HL-60 (cell line): ENCODE measurements around the gene SYT7.

Experiments
- POLR2AphosphoS5 ChIP-seq: IDR thresholded peaks from 2 replicates; pipeline ENCODE4 v1.6.1; 2012; ENCODE audit warnings: low read depth
- TF ChIP-seq, protein P1 (sequence below): IDR thresholded peaks from one replicate; pipeline ENCODE4 v1.5.1; 2011; ENCODE audit warnings: low read length, control low read depth, inconsistent platforms; ENCODE audit not compliant: insufficient read depth

DNA sequence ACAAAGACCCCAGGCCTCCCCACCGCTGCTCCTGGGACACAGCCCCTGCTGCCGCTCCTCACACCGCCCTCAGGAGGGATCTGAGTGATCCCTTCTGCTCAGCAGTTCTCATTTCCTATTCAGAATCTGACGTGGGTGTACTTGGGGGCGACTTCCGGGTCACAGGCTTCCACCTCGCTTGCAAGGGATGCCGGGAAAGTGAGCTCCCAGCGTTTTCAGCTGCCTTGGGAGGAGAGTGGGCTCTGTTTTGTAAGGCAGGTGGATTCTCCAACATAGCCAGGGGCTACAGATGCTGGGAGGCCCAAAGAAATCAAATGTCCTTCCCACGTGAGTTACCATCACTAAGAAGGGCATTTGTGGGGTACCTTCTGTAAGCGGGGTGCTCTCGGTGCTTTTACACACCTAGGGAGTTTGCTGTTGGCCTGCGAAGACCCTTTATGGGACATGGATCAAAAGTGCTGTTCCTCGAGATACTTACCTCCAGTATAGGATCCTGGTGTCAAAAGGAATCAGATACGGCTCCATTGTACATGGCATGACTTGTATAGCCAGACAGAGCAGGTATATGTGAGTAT is 82.0 kb downstream of the SYT7 start:
- TF ChIP-seq POLR2AphosphoS5, result no peak
- TF ChIP-seq, protein P1, sequence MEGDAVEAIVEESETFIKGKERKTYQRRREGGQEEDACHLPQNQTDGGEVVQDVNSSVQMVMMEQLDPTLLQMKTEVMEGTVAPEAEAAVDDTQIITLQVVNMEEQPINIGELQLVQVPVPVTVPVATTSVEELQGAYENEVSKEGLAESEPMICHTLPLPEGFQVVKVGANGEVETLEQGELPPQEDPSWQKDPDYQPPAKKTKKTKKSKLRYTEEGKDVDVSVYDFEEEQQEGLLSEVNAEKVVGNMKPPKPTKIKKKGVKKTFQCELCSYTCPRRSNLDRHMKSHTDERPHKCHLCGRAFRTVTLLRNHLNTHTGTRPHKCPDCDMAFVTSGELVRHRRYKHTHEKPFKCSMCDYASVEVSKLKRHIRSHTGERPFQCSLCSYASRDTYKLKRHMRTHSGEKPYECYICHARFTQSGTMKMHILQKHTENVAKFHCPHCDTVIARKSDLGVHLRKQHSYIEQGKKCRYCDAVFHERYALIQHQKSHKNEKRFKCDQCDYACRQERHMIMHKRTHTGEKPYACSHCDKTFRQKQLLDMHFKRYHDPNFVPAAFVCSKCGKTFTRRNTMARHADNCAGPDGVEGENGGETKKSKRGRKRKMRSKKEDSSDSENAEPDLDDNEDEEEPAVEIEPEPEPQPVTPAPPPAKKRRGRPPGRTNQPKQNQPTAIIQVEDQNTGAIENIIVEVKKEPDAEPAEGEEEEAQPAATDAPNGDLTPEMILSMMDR, result no peak
